Body of pancreas (tissue), 4 donors: ENCODE measurements around the gene ARL10.

Experiments used
- POLR2A ChIP-seq, 3 donors: fragments of 450-650 bp; IDR thresholded peaks; one replicate each; pipeline ENCODE4 v1.6.1; 2016; ENCODE audit warnings: antibody characterized with exemption in 3 of 3, mild to moderate bottlenecking in 2 of 3
- TF ChIP-seq, protein P1 (sequence below), 7 experiments: fragments of 450-650 bp in 4 of 7; fragments of 200-600 bp in 3 of 7; sonication (generic) in 3 of 7; IDR thresholded peaks; one replicate each; pipeline ENCODE4 v1.5.1; 2016 to 2019; ENCODE audit warnings: antibody characterized with exemption in 7 of 7

DNA sequence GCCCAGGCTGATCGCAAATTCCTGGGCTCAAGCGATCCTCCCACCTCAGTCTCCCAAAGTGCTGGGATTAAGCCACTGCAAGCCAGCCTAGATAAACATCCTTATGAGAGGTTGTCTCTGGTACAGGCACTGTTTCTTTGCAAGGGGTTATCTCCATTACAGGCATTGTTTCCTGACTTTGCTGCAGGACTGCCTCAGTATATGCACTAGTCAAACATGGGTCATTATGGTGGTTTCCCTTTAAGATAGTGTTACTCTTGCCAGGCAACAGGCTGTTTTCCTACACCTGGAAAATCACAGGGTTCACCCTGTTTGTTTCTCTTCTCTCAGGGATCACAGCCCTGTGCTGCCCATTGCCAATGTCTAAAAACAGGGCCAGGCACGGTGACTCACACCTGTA, 58.9 kb downstream of the ARL10 start:
- TF ChIP-seq POLR2A (IDR thresholded peaks at IDR 0.05) = no peak
- TF ChIP-seq, protein P1, sequence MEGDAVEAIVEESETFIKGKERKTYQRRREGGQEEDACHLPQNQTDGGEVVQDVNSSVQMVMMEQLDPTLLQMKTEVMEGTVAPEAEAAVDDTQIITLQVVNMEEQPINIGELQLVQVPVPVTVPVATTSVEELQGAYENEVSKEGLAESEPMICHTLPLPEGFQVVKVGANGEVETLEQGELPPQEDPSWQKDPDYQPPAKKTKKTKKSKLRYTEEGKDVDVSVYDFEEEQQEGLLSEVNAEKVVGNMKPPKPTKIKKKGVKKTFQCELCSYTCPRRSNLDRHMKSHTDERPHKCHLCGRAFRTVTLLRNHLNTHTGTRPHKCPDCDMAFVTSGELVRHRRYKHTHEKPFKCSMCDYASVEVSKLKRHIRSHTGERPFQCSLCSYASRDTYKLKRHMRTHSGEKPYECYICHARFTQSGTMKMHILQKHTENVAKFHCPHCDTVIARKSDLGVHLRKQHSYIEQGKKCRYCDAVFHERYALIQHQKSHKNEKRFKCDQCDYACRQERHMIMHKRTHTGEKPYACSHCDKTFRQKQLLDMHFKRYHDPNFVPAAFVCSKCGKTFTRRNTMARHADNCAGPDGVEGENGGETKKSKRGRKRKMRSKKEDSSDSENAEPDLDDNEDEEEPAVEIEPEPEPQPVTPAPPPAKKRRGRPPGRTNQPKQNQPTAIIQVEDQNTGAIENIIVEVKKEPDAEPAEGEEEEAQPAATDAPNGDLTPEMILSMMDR (IDR thresholded peaks at IDR 0.05) = no peak
